HCT116 (cell line): Measurements from ENCODE around the gene RXRA. TPM values are rescaled to one million over a fixed set of nuclear protein-coding genes. Genes with fewer than 3 reads are reported as not detected.

Experiments
- ATAC-seq: fragments of 200-7000 bp; cut with Tn5 transposase; 2 replicates; pipeline ENCODE4 v1.9.1; 2020; ENCODE audit warnings: mild to moderate bottlenecking, moderate library complexity
- BruUV-seq: library from RNA; stranded (reverse); fragments of 400-500 nt; replicated peaks from 2 replicates; lab custom pipeline; 2021; lab: Mats Ljungman, UMichigan
- CTCF ChIA-PET: fragments of 300-600 bp; sonication (Branson Sonifier 250); formaldehyde crosslinking; loops from one replicate; lab custom pipeline; 2021; ENCODE audit warnings: antibody characterized with exemption; lab: Charles Lee
- POLR2A ChIA-PET: fragments of 300-600, 350-600 bp; sonication (Branson Sonifier 250); formaldehyde crosslinking; loops from one replicate; lab custom pipeline; 2021; ENCODE audit warnings: antibody characterized with exemption; lab: Charles Lee
- RAD21 ChIA-PET, 2 experiments: fragments of 300-600 bp; sonication (Branson Sonifier 250); formaldehyde crosslinking; loops; one replicate each; lab custom pipeline; 2023; ENCODE audit warnings: low total read pairs in 2 of 2; ENCODE audit not compliant: uncharacterized antibody in 2 of 2, unreplicated experiment in 2 of 2, low non-redundant PET in 1 of 2; lab: Charles Lee
- DNase-seq: peaks from one replicate; pipeline ENCODE4 v3.0.0-alpha.2; 2010; ENCODE audit warnings: low read depth, low spot score
- H2AFZ ChIP-seq: fragments of 200-600 bp; shearing (Covaris generic), sonication (generic); 2 replicates; pipeline ENCODE4 v1.6.1; 2017; ENCODE audit warnings: low read depth, mixed run types, mixed read lengths, antibody characterized with exemption, low read length; ENCODE audit not compliant: poor library complexity, severe bottlenecking
- H3K27ac ChIP-seq: 2 replicates; pipeline ENCODE4 v1.5.1; 2012; ENCODE audit warnings: low read depth, low read length
- H3K27me3 ChIP-seq: fragments of 200-600 bp; sonication (generic); 2 replicates; pipeline ENCODE4 v1.6.1; 2016; ENCODE audit warnings: mixed run types, low read length, mixed read lengths; ENCODE audit not compliant: insufficient read depth
- H3K36me3 ChIP-seq, 2 experiments: fragments of 200-500 bp in 1 of 2; fragments of 200-600 bp in 1 of 2; sonication (Bioruptor generic) in 1 of 2; sonication (generic) in 1 of 2; 2 replicates each; pipeline versions ENCODE4 v1.5.1 to v1.6.1; 2014 to 2016; ENCODE audit warnings: low read length in 2 of 2, inconsistent platforms in 1 of 2, mixed read lengths in 1 of 2, mixed run types in 1 of 2; ENCODE audit not compliant: insufficient read depth in 2 of 2, control insufficient read depth in 1 of 2
- H3K4me1 ChIP-seq, 2 experiments: fragments of 200-600 bp in 1 of 2; sonication (generic) in 1 of 2; 2 replicates each; pipeline versions ENCODE4 v1.5.1 to v1.6.1; 2012 to 2017; ENCODE audit warnings: low read length in 2 of 2, inconsistent platforms in 1 of 2, mild to moderate bottlenecking in 1 of 2, mixed read lengths in 1 of 2, mixed run types in 1 of 2, moderate library complexity in 1 of 2; ENCODE audit not compliant: insufficient read depth in 2 of 2, control insufficient read depth in 1 of 2
- H3K4me2 ChIP-seq: fragments of 200-600 bp; sonication (generic); 2 replicates; pipeline ENCODE4 v1.6.1; 2017; ENCODE audit warnings: mixed run types, low read length, mixed read lengths
- H3K4me3 ChIP-seq, 2 experiments: fragments of 200-600 bp in 1 of 2; sonication (generic) in 1 of 2; replicated peaks in 1 of 2; 2 replicates each; pipeline ENCODE4 v1.5.1; 2011 to 2016; ENCODE audit warnings: low read length in 2 of 2, control low read depth in 1 of 2, low read depth in 1 of 2, mild to moderate bottlenecking in 1 of 2, mixed read lengths in 1 of 2, mixed run types in 1 of 2
- H3K79me2 ChIP-seq: fragments of 200-600 bp; sonication (generic); 2 replicates; pipeline ENCODE4 v1.6.1; 2017; ENCODE audit warnings: mild to moderate bottlenecking, mixed run types, low read length, moderate library complexity, mixed read lengths; ENCODE audit not compliant: insufficient read depth
- H3K9ac ChIP-seq: fragments of 200-600 bp; sonication (generic); 2 replicates; pipeline ENCODE4 v1.6.1; 2016; ENCODE audit warnings: low read length, mixed read lengths
- H3K9me2 ChIP-seq: fragments of 200-600 bp; sonication (generic), shearing (Covaris generic); 2 replicates; pipeline ENCODE4 v1.6.1; 2017; ENCODE audit warnings: mixed run types, mild to moderate bottlenecking, moderate library complexity; ENCODE audit not compliant: insufficient read depth
- H3K9me3 ChIP-seq, 2 experiments: fragments of 200-500 bp in 1 of 2; fragments of 200-600 bp in 1 of 2; sonication (Bioruptor generic) in 1 of 2; sonication (generic) in 1 of 2; 2 replicates each; pipeline ENCODE4 v1.6.1; 2014 to 2017; ENCODE audit warnings: low read length in 2 of 2, mixed read lengths in 2 of 2, inconsistent platforms in 1 of 2, low read depth in 1 of 2, mild to moderate bottlenecking in 1 of 2, mixed run types in 1 of 2, moderate library complexity in 1 of 2; ENCODE audit not compliant: control insufficient read depth in 1 of 2, insufficient read depth in 1 of 2
- H4K20me1 ChIP-seq: fragments of 200-600 bp; sonication (generic), shearing (Covaris generic); 2 replicates; pipeline ENCODE4 v1.6.1; 2017; ENCODE audit warnings: mixed run types, mild to moderate bottlenecking, moderate library complexity; ENCODE audit not compliant: insufficient read depth
- CBX3 ChIP-seq: IDR thresholded peaks from 2 replicates; pipeline ENCODE4 v1.6.1; 2012; ENCODE audit warnings: low read depth
- CEBPB ChIP-seq: IDR thresholded peaks from 2 replicates; pipeline ENCODE4 v1.6.1; 2012; ENCODE audit warnings: low read depth
- CTCF ChIP-seq, 3 experiments: fragments of 200-600 bp in 1 of 3; sonication (generic) in 1 of 3; IDR thresholded peaks in 2 of 3; conservative IDR thresholded peaks in 1 of 3; 2 replicates each; pipeline ENCODE4 v1.5.1; 2012 to 2017; ENCODE audit warnings: low read depth in 2 of 3, low read length in 2 of 3, antibody characterized with exemption in 1 of 3, borderline replicate concordance in 1 of 3, control low read depth in 1 of 3, mild to moderate bottlenecking in 1 of 3, mixed read lengths in 1 of 3, mixed run types in 1 of 3, moderate library complexity in 1 of 3; ENCODE audit not compliant: insufficient read depth in 1 of 3
- EZH2 ChIP-seq: fragments of 200-600 bp; sonication (generic); IDR thresholded peaks from 2 replicates; pipeline ENCODE4 v1.6.1; 2017; ENCODE audit warnings: antibody characterized with exemption, mixed run types
- EZH2phosphoT487 ChIP-seq: fragments of 200-600 bp; IDR thresholded peaks from 2 replicates; pipeline ENCODE4 v1.6.1; 2018; ENCODE audit warnings: antibody characterized with exemption, borderline replicate concordance
- FOSL1 ChIP-seq: IDR thresholded peaks from 2 replicates; pipeline ENCODE4 v1.6.1; 2012; ENCODE audit warnings: low read depth
- JUND ChIP-seq: IDR thresholded peaks from 2 replicates; pipeline ENCODE4 v1.6.1; 2012
- POLR2A ChIP-seq: IDR thresholded peaks from 2 replicates; pipeline ENCODE4 v1.7.0; 2011; ENCODE audit warnings: borderline replicate concordance; ENCODE audit not compliant: insufficient read depth, insufficient read length; ENCODE audit errors: extremely low read depth
- RAD21 ChIP-seq: IDR thresholded peaks from 2 replicates; pipeline ENCODE4 v1.6.1; 2012; ENCODE audit warnings: low read depth, mild to moderate bottlenecking
- SIN3A ChIP-seq: IDR thresholded peaks from 2 replicates; pipeline ENCODE4 v1.6.1; 2012; ENCODE audit warnings: low read depth
- SP1 ChIP-seq: IDR thresholded peaks from 2 replicates; pipeline ENCODE4 v1.6.1; 2012; ENCODE audit warnings: low read depth
- SRF ChIP-seq: IDR thresholded peaks from 2 replicates; pipeline ENCODE4 v1.6.1; 2012; ENCODE audit warnings: low read depth
- TCF7L2 ChIP-seq: IDR thresholded peaks from 2 replicates; pipeline ENCODE4 v1.7.0; 2011; ENCODE audit warnings: borderline replicate concordance, inconsistent platforms; ENCODE audit not compliant: insufficient read depth, insufficient read length; ENCODE audit errors: extremely low read depth
- ZBTB33 ChIP-seq: IDR thresholded peaks from 2 replicates; pipeline ENCODE4 v1.6.1; 2011; ENCODE audit warnings: mild to moderate bottlenecking, low read length, moderate library complexity; ENCODE audit not compliant: insufficient replicate concordance; ENCODE audit errors: extremely low read depth
- ZNF274 ChIP-seq: fragments of 200-500 bp; sonication (Bioruptor generic); IDR thresholded peaks from 2 replicates; pipeline ENCODE4 v1.6.1; 2014; ENCODE audit warnings: mild to moderate bottlenecking, low read depth, low read length, inconsistent platforms
- intact Hi-C: fragments of 100-400 bp; cut with micrococcal nuclease; formaldehyde crosslinking; loops from 2 replicates; pipeline ENCODE4 v1.10.0; 2022
- total RNA-seq: library from RNA; stranded (reverse); gene quantifications from one replicate; pipeline ENCODE4 v1.2.1, GENCODE V29; 2021; ENCODE audit not compliant: unreplicated experiment

Gene RXRA
- total RNA-seq, 1 experiment from 2014 or later: 43.9 TPM

DNA sequence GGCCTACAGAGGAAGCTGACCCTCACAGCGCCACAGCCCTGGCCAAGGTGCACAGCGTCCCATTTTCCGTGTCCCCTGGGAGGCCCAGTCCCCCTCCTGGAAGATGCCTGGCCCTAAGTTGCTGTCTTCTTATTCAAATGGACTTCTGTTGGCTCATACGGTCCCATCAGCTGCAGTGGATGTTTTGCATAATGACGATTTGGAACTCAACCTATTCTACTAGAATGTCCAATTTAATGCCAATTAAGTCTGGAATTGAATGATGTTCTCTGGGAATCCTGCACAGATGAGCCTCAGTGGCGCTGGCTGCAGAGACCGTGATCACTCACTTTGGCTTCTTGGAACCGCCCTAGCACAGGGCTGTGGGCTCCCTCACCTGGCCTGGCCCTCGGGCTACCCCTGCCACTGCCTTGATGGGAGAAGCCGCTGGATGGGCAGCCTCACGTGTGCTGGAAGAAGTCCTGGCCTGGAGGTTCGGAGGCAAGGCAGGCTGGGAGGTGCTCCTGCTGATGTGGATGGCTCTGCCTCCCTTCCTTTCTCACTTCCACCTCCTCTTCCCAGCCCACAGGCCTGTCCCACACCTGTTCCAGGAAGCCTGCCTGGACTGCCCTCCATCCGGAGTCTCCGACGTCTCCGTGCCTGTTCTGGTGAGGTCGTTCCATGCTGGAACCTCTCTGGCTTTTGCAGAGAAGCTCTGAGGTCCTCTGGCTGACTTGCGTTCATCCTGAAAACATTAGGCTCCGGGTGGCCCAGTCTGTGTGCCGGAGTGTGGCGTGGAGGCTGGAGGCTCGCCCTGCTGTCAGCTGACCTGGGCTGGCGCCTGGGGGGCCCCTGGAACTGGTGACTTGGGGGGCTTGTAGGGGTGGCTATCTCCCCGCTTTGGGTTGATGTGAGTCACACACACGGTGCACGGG is 147.1 kb downstream of the RXRA start:
- no TSS peak for BruUV-seq
- Histone ChIP-seq H4K20me1 (no peaks in the 10 kb centered on the region), H3K9me2 (no peaks in the 10 kb centered on the region), H3K9ac (no peak overlapping the region), H3K4me1 (no peaks in the 10 kb centered on the region), H3K36me3 (no peaks in the 10 kb centered on the region), H3K27ac (no peak overlapping the region), H3K4me2 (no peak overlapping the region), H3K9me3 (no peaks in the 10 kb centered on the region), H2AFZ (no peak overlapping the region), H3K27me3 (no peaks in the 10 kb centered on the region)
- POLR2A ChIA-PET: no interaction called here
- RAD21 ChIA-PET: no interaction called here
- CTCF ChIA-PET: no interaction called here
- intact Hi-C loops: no loop called here
- TF ChIP-seq SRF (no peak), POLR2A (no peak), CTCF (IDR thresholded peaks at IDR 0.05 in 2 of 3, conservative IDR thresholded peaks at IDR 0.05 in 1 of 3; ENCODE audit: borderline replicate concordance in 1 of 3, insufficient read depth in 1 of 3, low read depth in 2 of 3, low read length in 2 of 3) (no peak), SP1 (no peak), FOSL1 (no peak), CEBPB (no peak)
- TF ChIP-seq, all 23 proteins: peak for 0
- H3K79me2 ChIP-seq: no peaks in the 10 kb centered on the region
- no peak overlapping the region for H3K4me3 ChIP-seq
- no peak for DNase-seq
- ATAC-seq: no peak

GRCh38 chr9:134474055-134474370 is 147.8 kb downstream of the RXRA start:
- intact Hi-C loops: no loop called here
- ChIA-PET POLR2A (no interaction called here), RAD21 (no interaction called here), CTCF (no interaction called here)
- no peaks in the 10 kb centered on the region for H3K27me3 ChIP-seq
- no peaks in the 10 kb centered on the region for H3K36me3 ChIP-seq
- H3K4me2 ChIP-seq: no peak overlapping the region
- H3K9me3 ChIP-seq: no peaks in the 10 kb centered on the region
- H3K9me2 ChIP-seq: no peaks in the 10 kb centered on the region
- H4K20me1 ChIP-seq: no peaks in the 10 kb centered on the region
- no peak for ATAC-seq
- H3K4me1 ChIP-seq: no peaks in the 10 kb centered on the region
- no peak for DNase-seq
- no peak overlapping the region for H3K4me3 ChIP-seq
- H3K27ac ChIP-seq: no peak overlapping the region
- BruUV-seq: no TSS peak
- no peak overlapping the region for H3K9ac ChIP-seq
- no peak overlapping the region for H2AFZ ChIP-seq
- no peaks in the 10 kb centered on the region for H3K79me2 ChIP-seq
- TF ChIP-seq ZNF274: no peak
- no peak for TF ChIP-seq EZH2
- TF ChIP-seq ZBTB33: no peak
- no peak for TF ChIP-seq TCF7L2
- no peak for TF ChIP-seq FOSL1
- TF ChIP-seq CBX3: no peak
- no peak for TF ChIP-seq JUND
- TF ChIP-seq EZH2phosphoT487: no peak
- no peak for TF ChIP-seq POLR2A
- TF ChIP-seq SIN3A: no peak
- TF ChIP-seq RAD21: no peak
- TF ChIP-seq CEBPB: no peak
